ENCODE measurements around the gene TARBP1. TPM values are rescaled to one million over a fixed set of nuclear protein-coding genes. Genes with fewer than 3 reads are reported as not detected.

The TARBP1 gene
- total RNA-seq, 1 donor from 2014 or later: 17.8 TPM

DNA sequence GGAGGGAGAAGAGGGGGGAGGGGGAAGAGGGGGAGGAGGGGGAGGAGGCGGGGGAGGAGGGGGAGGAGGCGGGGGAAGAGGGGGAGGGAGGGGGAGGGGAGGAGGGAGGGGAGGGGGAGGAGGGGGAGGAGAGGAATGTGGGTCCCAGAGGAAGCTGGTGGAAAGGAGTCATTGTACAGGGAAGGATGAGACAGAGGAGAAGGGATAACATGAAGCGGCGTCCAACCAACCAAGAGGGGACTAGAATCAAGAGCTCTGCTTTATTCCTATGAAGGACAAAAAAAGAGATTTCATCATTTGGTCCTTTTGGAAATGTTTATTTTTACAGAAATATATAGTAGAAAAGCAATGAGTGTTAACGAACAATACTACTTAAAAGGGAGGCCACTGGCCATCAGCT is 81.2 kb downstream of the TARBP1 start:
- H3K9me3 Mint-ChIP-seq (ENCODE audit: unreplicated experiment): no peaks in the 10 kb centered on the region
- no peak overlapping the region for H3K4me3 ChIP-seq (ENCODE audit: insufficient read depth, low read depth, low read length)
- H3K9ac ChIP-seq (ENCODE audit: low read length): no peak overlapping the region
- no peak overlapping the region for H3K4me2 ChIP-seq (ENCODE audit: low read length)
- no peaks in the 10 kb centered on the region for H3K9me3 ChIP-seq (ENCODE audit: insufficient read depth, low read depth, low read length)
- TF ChIP-seq EZH2 (IDR thresholded peaks at IDR 0.05; ENCODE audit: insufficient read depth, low read length): no peak
- TF ChIP-seq, protein P1, sequence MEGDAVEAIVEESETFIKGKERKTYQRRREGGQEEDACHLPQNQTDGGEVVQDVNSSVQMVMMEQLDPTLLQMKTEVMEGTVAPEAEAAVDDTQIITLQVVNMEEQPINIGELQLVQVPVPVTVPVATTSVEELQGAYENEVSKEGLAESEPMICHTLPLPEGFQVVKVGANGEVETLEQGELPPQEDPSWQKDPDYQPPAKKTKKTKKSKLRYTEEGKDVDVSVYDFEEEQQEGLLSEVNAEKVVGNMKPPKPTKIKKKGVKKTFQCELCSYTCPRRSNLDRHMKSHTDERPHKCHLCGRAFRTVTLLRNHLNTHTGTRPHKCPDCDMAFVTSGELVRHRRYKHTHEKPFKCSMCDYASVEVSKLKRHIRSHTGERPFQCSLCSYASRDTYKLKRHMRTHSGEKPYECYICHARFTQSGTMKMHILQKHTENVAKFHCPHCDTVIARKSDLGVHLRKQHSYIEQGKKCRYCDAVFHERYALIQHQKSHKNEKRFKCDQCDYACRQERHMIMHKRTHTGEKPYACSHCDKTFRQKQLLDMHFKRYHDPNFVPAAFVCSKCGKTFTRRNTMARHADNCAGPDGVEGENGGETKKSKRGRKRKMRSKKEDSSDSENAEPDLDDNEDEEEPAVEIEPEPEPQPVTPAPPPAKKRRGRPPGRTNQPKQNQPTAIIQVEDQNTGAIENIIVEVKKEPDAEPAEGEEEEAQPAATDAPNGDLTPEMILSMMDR (IDR thresholded peaks at IDR 0.05; ENCODE audit: insufficient read depth, low read depth, low read length): no peak
- no peak overlapping the region for H3K27ac ChIP-seq (ENCODE audit: low read depth, low read length)
- H3K27ac Mint-ChIP-seq (ENCODE audit: unreplicated experiment): no peak overlapping the region
- no peak overlapping the region for H3K4me3 Mint-ChIP-seq (ENCODE audit: unreplicated experiment)
- peaks cover 8% of the 10 kb centered on the region for H3K4me1 Mint-ChIP-seq (ENCODE audit: low read depth, unreplicated experiment)
- DNase-seq (ENCODE audit: low read depth) (no peak), FAIRE-seq (no peak)
- peaks cover 8% of the 10 kb centered on the region for H3K36me3 Mint-ChIP-seq (ENCODE audit: low read depth, unreplicated experiment)
- H3K36me3 ChIP-seq (ENCODE audit: insufficient read depth, low read length): peaks cover 4% of the 10 kb centered on the region
- no peaks in the 10 kb centered on the region for H3K27me3 Mint-ChIP-seq (ENCODE audit: low read depth, unreplicated experiment)
- no peak overlapping the region for H2AFZ ChIP-seq (ENCODE audit: low read depth, low read length)
- H3K27me3 ChIP-seq (ENCODE audit: insufficient read depth, low read length): no peaks in the 10 kb centered on the region
- H3K4me1 ChIP-seq (ENCODE audit: insufficient read depth, low read length): peaks cover 6% of the 10 kb centered on the region
- H3K79me2 ChIP-seq (ENCODE audit: insufficient read depth, low read length): no peaks in the 10 kb centered on the region
- H4K20me1 ChIP-seq (ENCODE audit: insufficient read depth, low read length): no peaks in the 10 kb centered on the region

GRCh38 chr1:234396871-234397270 is 82.1 kb downstream of the TARBP1 start:
- Mint-ChIP-seq H3K27me3 (ENCODE audit: low read depth, unreplicated experiment) (no peaks in the 10 kb centered on the region), H3K36me3 (ENCODE audit: low read depth, unreplicated experiment) (peaks cover 8% of the 10 kb centered on the region), H3K4me3 (ENCODE audit: unreplicated experiment) (no peak overlapping the region), H3K4me1 (ENCODE audit: low read depth, unreplicated experiment) (peaks cover 8% of the 10 kb centered on the region), H3K27ac (ENCODE audit: unreplicated experiment) (no peak overlapping the region), H3K9me3 (ENCODE audit: unreplicated experiment) (no peaks in the 10 kb centered on the region)
- DNase-seq (ENCODE audit: low read depth) (no peak), FAIRE-seq (no peak)
- H3K36me3 ChIP-seq (ENCODE audit: insufficient read depth, low read length): peaks cover 4% of the 10 kb centered on the region
- TF ChIP-seq, protein P1 (IDR thresholded peaks at IDR 0.05; ENCODE audit: insufficient read depth, low read depth, low read length): no peak
- TF ChIP-seq EZH2 (IDR thresholded peaks at IDR 0.05; ENCODE audit: insufficient read depth, low read length): no peak
- peaks cover 6% of the 10 kb centered on the region for H3K4me1 ChIP-seq (ENCODE audit: insufficient read depth, low read length)
- H3K79me2 ChIP-seq (ENCODE audit: insufficient read depth, low read length): no peaks in the 10 kb centered on the region
- H2AFZ ChIP-seq (ENCODE audit: low read depth, low read length): no peak overlapping the region
- no peak overlapping the region for H3K9ac ChIP-seq (ENCODE audit: low read length)
- no peak overlapping the region for H3K4me2 ChIP-seq (ENCODE audit: low read length)
- H3K27me3 ChIP-seq (ENCODE audit: insufficient read depth, low read length): no peaks in the 10 kb centered on the region
- no peak overlapping the region for H3K27ac ChIP-seq (ENCODE audit: low read depth, low read length)
- no peaks in the 10 kb centered on the region for H3K9me3 ChIP-seq (ENCODE audit: insufficient read depth, low read depth, low read length)
- H3K4me3 ChIP-seq (ENCODE audit: insufficient read depth, low read depth, low read length): no peak overlapping the region
- H4K20me1 ChIP-seq (ENCODE audit: insufficient read depth, low read length): no peaks in the 10 kb centered on the region

GRCh38 chr1:234396092-234396491 is 82.9 kb downstream of the TARBP1 start:
- H3K27ac Mint-ChIP-seq (ENCODE audit: unreplicated experiment): no peak overlapping the region
- no peak for TF ChIP-seq EZH2 (IDR thresholded peaks at IDR 0.05; ENCODE audit: insufficient read depth, low read length)
- TF ChIP-seq, protein P1 (IDR thresholded peaks at IDR 0.05; ENCODE audit: insufficient read depth, low read depth, low read length): no peak
- Histone ChIP-seq H3K79me2 (ENCODE audit: insufficient read depth, low read length) (no peaks in the 10 kb centered on the region), H3K9me3 (ENCODE audit: insufficient read depth, low read depth, low read length) (no peaks in the 10 kb centered on the region), H3K4me2 (ENCODE audit: low read length) (no peak overlapping the region), H3K9ac (ENCODE audit: low read length) (no peak overlapping the region), H3K4me3 (ENCODE audit: insufficient read depth, low read depth, low read length) (no peak overlapping the region), H2AFZ (ENCODE audit: low read depth, low read length) (no peak overlapping the region), H3K4me1 (ENCODE audit: insufficient read depth, low read length) (peaks cover 6% of the 10 kb centered on the region), H3K27me3 (ENCODE audit: insufficient read depth, low read length) (no peaks in the 10 kb centered on the region), H3K27ac (ENCODE audit: low read depth, low read length) (no peak overlapping the region), H4K20me1 (ENCODE audit: insufficient read depth, low read length) (no peaks in the 10 kb centered on the region), H3K36me3 (ENCODE audit: insufficient read depth, low read length) (peaks cover 8% of the 10 kb centered on the region)
- H3K9me3 Mint-ChIP-seq (ENCODE audit: unreplicated experiment): no peaks in the 10 kb centered on the region
- no peaks in the 10 kb centered on the region for H3K27me3 Mint-ChIP-seq (ENCODE audit: low read depth, unreplicated experiment)
- DNase-seq (ENCODE audit: low read depth): no peak
- H3K36me3 Mint-ChIP-seq (ENCODE audit: low read depth, unreplicated experiment): peaks cover 8% of the 10 kb centered on the region
- peaks cover 6% of the 10 kb centered on the region for H3K4me1 Mint-ChIP-seq (ENCODE audit: low read depth, unreplicated experiment)
- no peak for FAIRE-seq
- no peak overlapping the region for H3K4me3 Mint-ChIP-seq (ENCODE audit: unreplicated experiment)
